Aorta (tissue), 5 donors: ENCODE measurements around the gene POLR1H. TPM values are rescaled to one million over a fixed set of nuclear protein-coding genes. Genes with fewer than 3 reads are reported as not detected.
"Not testable (repeated sequence)": the region's sequence is repeated elsewhere in the genome, so short reads cannot be mapped to it uniquely, and the experiment has no call there.

Experiments used
- ATAC-seq: fragments of 200-7000 bp; cut with Tn5 transposase; one replicate; pipeline ENCODE4 v1.9.1; 2022; ENCODE audit warnings: moderate library complexity; ENCODE audit not compliant: low FRiP score
- DNase-seq, 2 donors: peaks; one replicate each; pipeline ENCODE4 v3.0.0-alpha.2; 2020
- H3K27ac ChIP-seq, 2 donors: one replicate each; pipeline ENCODE4 v1.5.1; 2013; ENCODE audit warnings: low read length in 2 of 2, mild to moderate bottlenecking in 2 of 2, moderate library complexity in 2 of 2, control low read depth in 1 of 2, inconsistent platforms in 1 of 2, low read depth in 1 of 2
- H3K27me3 ChIP-seq, 2 donors: one replicate each; pipeline ENCODE4 v1.6.1; 2013; ENCODE audit warnings: control low read depth in 1 of 2, low read length in 1 of 2, mild to moderate bottlenecking in 1 of 2, moderate library complexity in 1 of 2; ENCODE audit not compliant: insufficient read depth in 2 of 2, control insufficient read depth in 1 of 2
- H3K36me3 ChIP-seq, 2 donors: one replicate each; pipeline ENCODE4 v1.6.1; 2013; ENCODE audit warnings: control low read depth in 1 of 2, low read length in 1 of 2, mild to moderate bottlenecking in 1 of 2; ENCODE audit not compliant: insufficient read depth in 2 of 2, control insufficient read depth in 1 of 2
- H3K4me1 ChIP-seq, 2 donors: one replicate each; pipeline ENCODE4 v1.6.1; 2013; ENCODE audit warnings: low read length in 2 of 2, control low read depth in 1 of 2, mild to moderate bottlenecking in 1 of 2, moderate library complexity in 1 of 2; ENCODE audit not compliant: insufficient read depth in 2 of 2, control insufficient read depth in 1 of 2
- H3K4me3 ChIP-seq, 2 donors: one replicate each; pipeline ENCODE4 v1.5.1; 2013; ENCODE audit warnings: low read length in 2 of 2, control low read depth in 1 of 2, mild to moderate bottlenecking in 1 of 2
- H3K9me3 ChIP-seq: one replicate; pipeline ENCODE4 v1.6.1; 2013; ENCODE audit warnings: mild to moderate bottlenecking, low read length; ENCODE audit not compliant: control insufficient read depth
- WGBS, 2 donors: extraction: QIAGEN DNeasy Blood & Tissue Kit; methylation state at CpG; one replicate each; pipeline ENCODE4 v1.1.7; 2013; 5-methylcytosine and 5-hydroxymethylcytosine counted together
- intact Hi-C, 2 donors: fragments of 100-400 bp; cut with DNase I; formaldehyde crosslinking; loops; one replicate each; pipeline versions ENCODE4 v1.14.2 to v1.15.0; 2022
- long read RNA-seq, 2 donors: library from polyadenylated mRNA; unstranded; transcript quantifications; one replicate each; pipeline ENCODE4 v2.0.0, GENCODE V29; 2020 to 2021
- polyA plus RNA-seq, 2 donors: library from polyadenylated mRNA; stranded (reverse); fragments of 200-250 nt; gene quantifications; one replicate each; pipeline ENCODE4 v1.2.3, GENCODE V29; 2013
- total RNA-seq, 2 donors: library from RNA; stranded (reverse); fragmentation: NEBNext Ultra II Directional; extraction: Animal tissue kit (Norgen Biotek cat#: 25700); gene quantifications; one replicate each; pipeline ENCODE4 v1.2.1, GENCODE V29; 2021
- donor health status: healthy with polysubstance abuse.
- donor health status: Bipolar disorder and iron deficiency.
- donor health status: DM: no; HTN: no; CAD: no.
- donor health status: DM: no; HTN: no; CAD: no.
- donor health status: DM: yes; HTN: yes; CAD: no.

Gene POLR1H, protein sequence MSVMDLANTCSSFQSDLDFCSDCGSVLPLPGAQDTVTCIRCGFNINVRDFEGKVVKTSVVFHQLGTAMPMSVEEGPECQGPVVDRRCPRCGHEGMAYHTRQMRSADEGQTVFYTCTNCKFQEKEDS
- total RNA-seq: 10 to 100 TPM; 20.5 to 21.4 TPM
- polyA plus RNA-seq: 10 to 100 TPM; 21.0 to 42.1 TPM
- long read RNA-seq, donor 1, partial matches to known transcripts: 1 of 8 reads
- long read RNA-seq, donor 1, other reads (novel, unspliced or antisense): 1 of 8 reads
- long read RNA-seq, donor 2, transcript ZNRD1-201 (4 exons, 864 nt): major isoform, 6 of 10 reads
- long read RNA-seq, donor 2, partial matches to known transcripts: 1 of 10 reads
- long read RNA-seq, donor 2, other reads (novel, unspliced or antisense): 2 of 10 reads

DNA sequence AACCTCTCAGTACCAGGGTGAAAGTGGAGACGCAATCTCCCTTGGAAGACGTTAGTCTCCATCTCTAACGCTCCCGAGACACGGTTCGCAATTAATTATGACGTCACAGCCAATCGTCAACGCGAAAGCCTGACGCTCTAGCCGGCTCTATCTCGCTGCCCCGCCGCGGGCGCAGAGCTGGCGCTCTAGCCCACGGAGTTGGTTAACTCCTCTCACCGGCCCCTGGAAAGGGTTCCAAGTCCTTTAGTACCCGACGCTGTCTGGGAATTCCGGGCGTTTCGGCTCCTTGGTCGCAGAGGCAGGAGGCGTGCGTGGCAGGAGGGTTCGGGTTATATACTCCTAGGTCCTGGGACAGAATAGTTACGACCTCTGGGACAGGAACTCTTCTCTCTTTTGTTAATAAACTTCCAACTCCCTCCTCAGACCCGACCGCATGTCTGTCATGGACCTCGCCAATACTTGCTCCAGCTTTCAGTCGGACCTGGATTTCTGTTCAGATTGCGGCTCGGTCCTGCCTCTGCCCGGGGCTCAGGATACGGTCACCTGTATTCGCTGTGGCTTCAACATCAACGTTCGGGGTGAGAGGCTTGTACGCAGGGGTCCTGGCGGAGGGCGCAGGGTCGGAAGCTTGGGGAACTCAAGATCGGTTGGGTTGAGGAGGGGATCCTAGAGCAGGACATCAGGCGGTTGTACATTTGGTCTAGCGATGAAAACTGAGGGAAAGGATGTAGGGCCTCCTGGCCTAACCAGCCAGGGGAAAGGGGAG is at the start of gene POLR1H:
TSS of gene POLR1H (plus strand) at position 174 of the 766 bp plus-strand sequence. CDS start at position 434, 260 bp downstream.
- Histone ChIP-seq H3K27ac (peak within 1 kb of the TSS; percentile 92 to 93), H3K36me3 (no peaks in the 10 kb centered on the region), H3K27me3 (no peaks in the 10 kb centered on the region), H3K9me3 (no peaks in the 10 kb centered on the region), H3K4me1 (peaks cover 2 to 4% of the 10 kb centered on the region in 2 donors), H3K4me3 (peak within 1 kb of the TSS; percentile 70 to 99)
- 0 to 1% methylated on average over 48 of the region's 48 CpGs for WGBS, 2 donors
- DNase-seq (peak; percentile 95 to 96), ATAC-seq (peak; percentile 98)
- intact Hi-C loops: no loop called here

DNA sequence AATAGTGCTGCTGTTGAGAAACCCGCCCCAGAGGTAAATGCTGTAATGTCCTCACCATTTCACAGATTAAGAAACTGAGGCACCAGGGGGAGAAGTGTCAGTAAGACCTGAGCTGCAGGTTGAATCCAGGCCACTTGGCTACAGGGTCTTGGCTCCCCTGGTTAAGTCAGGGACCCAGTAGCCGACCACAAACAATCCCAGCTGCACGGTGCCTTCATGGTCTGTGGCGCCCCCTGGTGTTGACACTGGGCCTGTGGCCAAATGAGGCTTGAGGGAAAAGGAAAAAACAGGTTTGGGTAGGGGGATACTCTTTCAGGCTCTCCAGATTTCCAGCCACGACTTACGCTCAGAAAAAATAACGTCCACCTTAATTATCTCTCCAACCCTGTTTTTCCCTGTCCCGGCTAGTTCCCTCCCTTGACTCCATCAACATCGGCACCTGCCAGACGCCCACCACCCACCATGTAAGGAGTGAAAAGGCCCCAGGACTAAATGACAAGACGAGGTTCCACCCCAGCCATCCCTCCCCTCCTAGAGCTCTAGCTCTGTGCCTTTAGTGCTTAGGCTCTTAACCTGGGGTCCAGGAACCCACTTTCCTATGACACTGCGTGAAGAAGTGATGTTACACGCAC is 47.7 kb upstream of the POLR1H start:
- Histone ChIP-seq H3K9me3 (no peaks in the 10 kb centered on the region), H3K27ac (no peak overlapping the region), H3K4me3 (no peak overlapping the region), H3K4me1 (no peaks in the 10 kb centered on the region), H3K27me3 (no peaks in the 10 kb centered on the region), H3K36me3 (peaks cover 0 to 2% of the 10 kb centered on the region in 2 donors)
- intact Hi-C loops: loop anchor here (1.0 to 10.0 kb wide), 3 partner anchors 165 to 309 kb away; no protein-coding TSS in a partner anchor
- peak; percentile 78 for ATAC-seq
- peak in 1 of 2 donors; percentile 50 for DNase-seq
- 50 to 58% methylated on average over 13 of the region's 13 CpGs for WGBS, 2 donors

DNA sequence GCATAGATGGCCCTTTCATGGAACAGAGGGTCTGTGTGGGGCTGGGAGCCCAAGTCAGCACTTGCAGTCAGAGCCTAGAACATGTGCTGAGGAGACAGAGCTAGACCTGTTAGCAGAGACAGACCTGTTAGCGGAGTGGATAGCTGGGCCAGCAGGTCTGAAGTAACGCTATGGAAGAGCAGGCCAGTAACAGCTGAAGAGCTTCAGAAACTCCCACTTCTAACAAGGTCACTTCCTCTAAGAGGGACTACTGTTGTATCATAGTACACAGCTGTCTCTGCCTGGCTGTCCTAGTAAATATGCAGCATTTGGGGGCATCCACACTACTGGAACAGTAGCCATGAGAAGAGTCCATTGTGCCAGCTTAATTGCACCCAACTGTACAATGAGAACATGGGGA is 41.2 kb upstream of the POLR1H start:
- WGBS, 2 donors: 92 to 96% methylated on average over 2 of the region's 2 CpGs

DNA sequence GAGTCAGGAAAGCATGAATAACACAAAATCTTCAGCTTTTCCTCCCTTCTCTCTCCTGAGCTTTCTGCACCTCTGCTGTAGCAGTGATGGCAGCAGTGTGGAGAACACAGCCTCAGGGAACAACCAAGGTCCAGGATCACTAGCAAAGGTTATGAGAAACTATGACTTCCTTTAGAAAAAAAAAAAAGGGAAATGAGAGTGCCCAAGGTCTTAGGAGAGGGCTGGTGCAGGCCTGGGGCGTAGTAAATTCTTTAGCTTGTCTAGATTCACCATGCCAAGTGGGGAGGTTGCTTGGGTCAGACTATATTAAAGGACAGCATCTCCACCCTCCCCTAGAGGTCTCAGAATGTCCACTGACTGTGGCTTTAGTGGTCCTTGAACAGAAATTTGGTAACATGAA is 40.4 kb upstream of the POLR1H start:
- Histone ChIP-seq H3K36me3 (peaks cover 0 to 2% of the 10 kb centered on the region in 2 donors), H3K27me3 (no peaks in the 10 kb centered on the region), H3K4me3 (no peak overlapping the region), H3K4me1 (no peaks in the 10 kb centered on the region), H3K27ac (no peak overlapping the region), H3K9me3 (no peaks in the 10 kb centered on the region)
- 79 to 88% methylated on average over 1 of the region's 1 CpG for WGBS, 2 donors
- intact Hi-C loops: no loop called here
- no peak for ATAC-seq
- DNase-seq: no peak

More for the DNA sequence above, 41.2 kb upstream of the POLR1H start:
- no peaks in the 10 kb centered on the region for H3K4me1 ChIP-seq
- no peaks in the 10 kb centered on the region for H3K27me3 ChIP-seq
- intact Hi-C loops: loop anchor here in 1 of 2 donors (10.0 kb wide), 1 partner anchor 315 kb away; no protein-coding TSS in a partner anchor
- H3K36me3 ChIP-seq: peaks cover 0 to 2% of the 10 kb centered on the region in 2 donors
- ATAC-seq: no peak
- H3K9me3 ChIP-seq: no peaks in the 10 kb centered on the region
- H3K4me3 ChIP-seq: no peak overlapping the region
- H3K27ac ChIP-seq: no peak overlapping the region
- DNase-seq: no peak

DNA sequence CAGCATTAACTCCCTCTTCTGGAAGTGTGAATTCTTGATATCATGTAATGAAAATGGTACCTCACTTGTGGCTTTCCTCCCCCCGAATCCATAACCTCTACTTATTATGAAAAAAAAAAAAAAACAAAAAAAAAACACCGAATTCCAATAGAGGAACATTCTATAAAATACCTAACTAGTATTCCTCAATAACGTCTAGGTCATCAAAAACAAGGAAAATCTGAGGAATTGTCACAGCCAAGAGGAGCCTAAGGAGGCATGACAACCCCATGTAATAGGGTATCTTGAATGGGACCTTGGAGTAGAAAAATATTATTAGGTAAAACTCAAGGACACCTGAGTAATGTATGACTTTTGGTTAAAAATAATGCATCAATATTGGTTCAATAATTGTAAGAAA is 38.9 kb upstream of the POLR1H start:
- Histone ChIP-seq H3K4me3 (no peak overlapping the region), H3K27ac (no peak overlapping the region), H3K4me1 (no peaks in the 10 kb centered on the region), H3K9me3 (no peaks in the 10 kb centered on the region), H3K27me3 (no peaks in the 10 kb centered on the region), H3K36me3 (peaks cover 0 to 2% of the 10 kb centered on the region in 2 donors)
- ATAC-seq (no peak), DNase-seq (no peak)
- WGBS, 2 donors: 89 to 97% methylated on average over 3 of the region's 3 CpGs
- intact Hi-C loops: no loop called here

DNA sequence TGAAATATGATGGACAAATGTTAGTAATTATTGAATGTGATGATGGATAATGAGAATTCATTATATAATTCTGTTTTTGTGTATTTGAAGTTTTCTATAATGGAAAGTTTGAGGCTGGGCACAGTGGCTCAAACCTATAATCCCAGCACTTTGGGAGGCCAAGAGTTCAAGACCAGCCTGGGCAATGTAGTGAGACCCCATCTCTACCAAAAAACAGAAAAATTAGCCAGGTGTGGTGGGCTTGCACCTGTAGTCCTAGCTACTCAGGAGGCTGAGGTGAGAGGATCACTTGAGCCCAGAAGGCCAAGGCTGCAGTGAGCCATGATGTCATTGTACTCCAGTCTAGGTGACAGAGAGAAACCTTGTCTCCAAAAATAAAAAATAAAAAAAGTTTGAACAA is 38.4 kb upstream of the POLR1H start:
- intact Hi-C loops, H3K4me3 ChIP-seq, H3K27ac ChIP-seq, ATAC-seq, H3K9me3 ChIP-seq, H3K4me1 ChIP-seq, DNase-seq, H3K36me3 ChIP-seq, H3K27me3 ChIP-seq: not testable (repeated sequence)

DNA sequence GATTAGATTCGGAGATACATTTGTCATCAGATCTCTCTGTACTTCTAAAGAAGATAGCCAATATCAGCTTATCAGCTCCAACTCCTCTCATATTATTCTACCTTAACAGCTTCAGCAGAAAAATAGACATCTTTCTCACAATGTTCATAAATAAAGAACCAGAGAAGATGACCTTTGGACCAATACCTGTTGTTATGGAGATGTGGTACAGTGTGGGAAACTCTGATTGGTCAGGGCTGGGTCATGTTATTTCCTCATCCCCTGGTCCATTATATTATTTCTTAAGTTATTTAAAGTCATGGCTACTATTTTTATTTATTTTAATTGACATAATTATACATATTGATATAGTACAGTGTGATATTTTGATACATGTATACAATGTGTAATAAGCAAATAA is 35.9 kb upstream of the POLR1H start:
- DNase-seq: no peak
- 53 to 94% methylated on average over 1 of the region's 1 CpG for WGBS, 2 donors
- intact Hi-C loops: no loop called here

DNA sequence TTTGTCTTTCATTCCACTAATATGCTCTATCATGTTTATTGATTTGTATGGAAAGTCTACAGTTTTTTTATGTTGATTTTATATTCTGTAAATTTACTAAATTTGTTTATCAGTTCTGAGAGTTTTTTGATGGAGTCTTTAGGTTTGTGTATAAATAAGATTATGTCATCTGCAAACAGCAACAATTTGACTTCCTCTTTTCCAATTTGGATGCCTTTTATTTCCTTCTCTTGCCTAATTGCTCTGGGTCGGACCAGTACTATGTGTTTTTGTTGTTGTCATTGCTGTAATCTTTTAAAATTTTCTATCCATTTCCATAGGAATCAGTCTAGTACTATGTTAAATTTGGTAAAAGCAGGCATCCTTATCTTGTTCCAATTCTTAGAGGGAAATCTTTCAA is 31.5 kb upstream of the POLR1H start:
- intact Hi-C loops: no loop called here
- 92 to 94% methylated on average over 1 of the region's 1 CpG for WGBS, 2 donors
- no peak overlapping the region for H3K27ac ChIP-seq
- ATAC-seq: no peak
- H3K4me3 ChIP-seq: no peak overlapping the region
- no peaks in the 10 kb centered on the region for H3K27me3 ChIP-seq
- H3K4me1 ChIP-seq: no peaks in the 10 kb centered on the region
- DNase-seq: no peak
- no peaks in the 10 kb centered on the region for H3K9me3 ChIP-seq
- H3K36me3 ChIP-seq: no peaks in the 10 kb centered on the region

More for the DNA sequence above, 35.9 kb upstream of the POLR1H start:
- Histone ChIP-seq H3K27ac (no peak overlapping the region), H3K27me3 (no peaks in the 10 kb centered on the region), H3K36me3 (no peaks in the 10 kb centered on the region), H3K9me3 (no peaks in the 10 kb centered on the region), H3K4me3 (no peak overlapping the region), H3K4me1 (no peaks in the 10 kb centered on the region)
- ATAC-seq: no peak
